HEK293 (cell line): ENCODE measurements around the gene SOHLH2.

Experiments used
- HOXC10 ChIP-seq: sonication (generic); formaldehyde crosslinking; IDR thresholded peaks from 2 replicates; pipeline ENCODE4 v1.8.1; 2023; ENCODE audit warnings: mild to moderate bottlenecking, missing genetic modification reagents
- KLF1 ChIP-seq: fragments of 450-650 bp; formaldehyde crosslinking; IDR thresholded peaks from 2 replicates; pipeline ENCODE4 v1.5.1; 2016; ENCODE audit warnings: missing biosample characterization, missing genetic modification characterization
- KLF8 ChIP-seq: fragments of 450-650 bp; formaldehyde crosslinking; IDR thresholded peaks from 2 replicates; pipeline ENCODE4 v1.5.1; 2016; ENCODE audit warnings: missing biosample characterization, missing genetic modification characterization
- MYNN ChIP-seq: fragments of 450-650 bp; formaldehyde crosslinking; IDR thresholded peaks from 2 replicates; pipeline ENCODE4 v1.5.1; 2016; ENCODE audit warnings: missing biosample characterization, missing genetic modification characterization, borderline replicate concordance
- PBX3 ChIP-seq: sonication (generic); formaldehyde crosslinking; IDR thresholded peaks from 2 replicates; pipeline ENCODE4 v1.8.1; 2022; ENCODE audit warnings: mild to moderate bottlenecking, moderate library complexity, missing genetic modification reagents
- RBAK ChIP-seq: fragments of 450-650 bp; formaldehyde crosslinking; IDR thresholded peaks from 2 replicates; pipeline ENCODE4 v1.5.1; 2016; ENCODE audit warnings: missing biosample characterization, missing genetic modification characterization
- SCRT2 ChIP-seq: fragments of 450-650 bp; formaldehyde crosslinking; IDR thresholded peaks from 2 replicates; pipeline ENCODE4 v1.5.1; 2016; ENCODE audit warnings: missing biosample characterization, missing genetic modification characterization
- ZBTB10 ChIP-seq: fragments of 450-650 bp; formaldehyde crosslinking; IDR thresholded peaks from 2 replicates; pipeline ENCODE4 v1.5.1; 2016; ENCODE audit warnings: missing biosample characterization, missing genetic modification characterization
- ZBTB7A ChIP-seq: fragments of 450-650 bp; formaldehyde crosslinking; IDR thresholded peaks from 2 replicates; pipeline ENCODE4 v1.5.1; 2016; ENCODE audit warnings: low read depth, missing biosample characterization, missing genetic modification characterization
- ZBTB8A ChIP-seq: fragments of 450-650 bp; formaldehyde crosslinking; IDR thresholded peaks from 2 replicates; pipeline ENCODE4 v1.5.1; 2016; ENCODE audit warnings: missing biosample characterization, missing genetic modification characterization
- ZNF132 ChIP-seq: fragments of 450-650 bp; formaldehyde crosslinking; IDR thresholded peaks from 2 replicates; pipeline ENCODE4 v1.5.1; 2017; ENCODE audit warnings: missing biosample characterization, missing genetic modification characterization, borderline replicate concordance
- ZNF155 ChIP-seq: fragments of 450-650 bp; formaldehyde crosslinking; IDR thresholded peaks from 2 replicates; pipeline ENCODE4 v1.5.1; 2016; ENCODE audit warnings: missing biosample characterization, missing genetic modification characterization
- ZNF202 ChIP-seq: fragments of 450-650 bp; formaldehyde crosslinking; IDR thresholded peaks from 2 replicates; pipeline ENCODE4 v1.5.1; 2016; ENCODE audit warnings: missing biosample characterization, missing genetic modification characterization, borderline replicate concordance
- ZNF23 ChIP-seq: fragments of 450-650 bp; formaldehyde crosslinking; IDR thresholded peaks from 2 replicates; pipeline ENCODE4 v1.5.1; 2016; ENCODE audit warnings: missing biosample characterization, missing genetic modification characterization, borderline replicate concordance
- ZNF24 ChIP-seq: fragments of 450-650 bp; formaldehyde crosslinking; IDR thresholded peaks from 2 replicates; pipeline ENCODE4 v1.5.1; 2016; ENCODE audit warnings: missing biosample characterization, missing genetic modification characterization
- ZNF394 ChIP-seq: fragments of 450-650 bp; formaldehyde crosslinking; IDR thresholded peaks from 2 replicates; pipeline ENCODE4 v1.5.1; 2016; ENCODE audit warnings: missing biosample characterization, missing genetic modification characterization, mild to moderate bottlenecking, moderate library complexity, borderline replicate concordance
- ZNF473 ChIP-seq: fragments of 450-650 bp; formaldehyde crosslinking; IDR thresholded peaks from 2 replicates; pipeline ENCODE4 v1.5.1; 2017; ENCODE audit warnings: missing biosample characterization, missing genetic modification characterization
- ZNF530 ChIP-seq: fragments of 450-650 bp; formaldehyde crosslinking; IDR thresholded peaks from 2 replicates; pipeline ENCODE4 v1.5.1; 2016; ENCODE audit warnings: low read depth, missing biosample characterization, missing genetic modification characterization
- ZNF585B ChIP-seq: fragments of 450-650 bp; formaldehyde crosslinking; IDR thresholded peaks from 2 replicates; pipeline ENCODE4 v1.5.1; 2016; ENCODE audit warnings: missing biosample characterization, missing genetic modification characterization
- ZNF610 ChIP-seq: fragments of 450-650 bp; formaldehyde crosslinking; IDR thresholded peaks from 2 replicates; pipeline ENCODE4 v1.5.1; 2016; ENCODE audit warnings: missing biosample characterization, missing genetic modification characterization, borderline replicate concordance
- ZNF629 ChIP-seq: fragments of 450-650 bp; formaldehyde crosslinking; IDR thresholded peaks from 2 replicates; pipeline ENCODE4 v1.5.1; 2017; ENCODE audit warnings: missing biosample characterization, missing genetic modification characterization
- ZNF660 ChIP-seq: fragments of 450-650 bp; IDR thresholded peaks from 2 replicates; pipeline ENCODE4 v1.5.1; 2018; ENCODE audit warnings: missing biosample characterization, mild to moderate bottlenecking, missing genetic modification characterization
- ZNF768 ChIP-seq: fragments of 450-650 bp; formaldehyde crosslinking; IDR thresholded peaks from 2 replicates; pipeline ENCODE4 v1.5.1; 2018; ENCODE audit warnings: missing biosample characterization, mild to moderate bottlenecking, missing genetic modification characterization
- ZSCAN30 ChIP-seq: fragments of 450-650 bp; IDR thresholded peaks from 2 replicates; pipeline ENCODE4 v1.5.1; 2018; ENCODE audit warnings: missing biosample characterization, mild to moderate bottlenecking, missing genetic modification characterization, moderate library complexity
- TF ChIP-seq, protein P1 (sequence below): fragments of 450-650 bp; formaldehyde crosslinking; IDR thresholded peaks from 2 replicates; pipeline ENCODE4 v1.5.1; 2016; ENCODE audit warnings: missing biosample characterization, missing genetic modification characterization
- TF ChIP-seq, protein P2 (sequence below): fragments of 450-650 bp; formaldehyde crosslinking; IDR thresholded peaks from 2 replicates; pipeline ENCODE4 v1.5.1; 2016; ENCODE audit warnings: missing biosample characterization, missing genetic modification characterization
- TF ChIP-seq, protein P3 (sequence below): fragments of 450-650 bp; formaldehyde crosslinking; IDR thresholded peaks from 2 replicates; pipeline ENCODE4 v1.5.1; 2016; ENCODE audit warnings: missing biosample characterization, missing genetic modification characterization
- TF ChIP-seq, protein P4 (sequence below): fragments of 450-650 bp; formaldehyde crosslinking; IDR thresholded peaks from 2 replicates; pipeline ENCODE4 v1.5.1; 2016; ENCODE audit warnings: missing biosample characterization, missing genetic modification characterization, borderline replicate concordance

The SOHLH2 gene

DNA sequence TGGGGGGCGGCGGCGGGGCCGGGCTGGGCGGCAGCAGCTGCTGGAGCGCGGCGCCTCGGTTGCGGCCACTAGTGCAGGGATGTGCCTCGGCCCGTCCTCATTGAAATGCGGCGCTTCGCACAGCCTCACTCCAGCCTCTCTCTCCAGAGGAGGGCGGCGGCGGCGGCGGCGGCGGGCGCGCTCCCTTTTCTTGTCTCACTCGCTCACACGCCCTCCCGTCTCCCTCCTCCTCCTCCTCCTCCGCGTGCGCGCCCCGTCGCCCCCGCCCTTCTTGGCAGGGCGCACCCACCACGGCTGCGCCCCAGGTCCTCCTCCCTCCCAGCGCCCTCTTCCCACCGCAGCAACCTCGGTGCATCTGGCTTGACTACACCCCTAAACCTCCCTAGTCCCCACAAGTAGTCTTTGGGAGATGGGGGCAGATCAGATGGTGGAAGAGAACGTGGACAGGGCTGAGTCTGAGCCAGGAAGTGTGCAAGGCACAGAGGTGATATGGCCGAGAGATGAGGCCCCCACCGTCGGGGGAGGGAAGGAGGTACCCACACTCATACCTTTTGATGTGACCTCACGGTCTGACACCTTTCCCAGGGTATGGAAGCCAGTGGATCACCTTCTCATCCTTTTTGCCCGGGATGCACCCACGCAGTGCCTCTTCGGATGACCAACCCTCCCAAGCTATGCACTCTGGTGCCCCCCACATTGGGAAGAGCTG is 83.0 kb downstream of the SOHLH2 start, which contains the start of gene DCLK1 (continued):
- peak; percentile 93 for TF ChIP-seq KLF1 (tag by site-specific recombination)
- TF ChIP-seq SCRT2 = no peak
- TF ChIP-seq, protein P1, sequence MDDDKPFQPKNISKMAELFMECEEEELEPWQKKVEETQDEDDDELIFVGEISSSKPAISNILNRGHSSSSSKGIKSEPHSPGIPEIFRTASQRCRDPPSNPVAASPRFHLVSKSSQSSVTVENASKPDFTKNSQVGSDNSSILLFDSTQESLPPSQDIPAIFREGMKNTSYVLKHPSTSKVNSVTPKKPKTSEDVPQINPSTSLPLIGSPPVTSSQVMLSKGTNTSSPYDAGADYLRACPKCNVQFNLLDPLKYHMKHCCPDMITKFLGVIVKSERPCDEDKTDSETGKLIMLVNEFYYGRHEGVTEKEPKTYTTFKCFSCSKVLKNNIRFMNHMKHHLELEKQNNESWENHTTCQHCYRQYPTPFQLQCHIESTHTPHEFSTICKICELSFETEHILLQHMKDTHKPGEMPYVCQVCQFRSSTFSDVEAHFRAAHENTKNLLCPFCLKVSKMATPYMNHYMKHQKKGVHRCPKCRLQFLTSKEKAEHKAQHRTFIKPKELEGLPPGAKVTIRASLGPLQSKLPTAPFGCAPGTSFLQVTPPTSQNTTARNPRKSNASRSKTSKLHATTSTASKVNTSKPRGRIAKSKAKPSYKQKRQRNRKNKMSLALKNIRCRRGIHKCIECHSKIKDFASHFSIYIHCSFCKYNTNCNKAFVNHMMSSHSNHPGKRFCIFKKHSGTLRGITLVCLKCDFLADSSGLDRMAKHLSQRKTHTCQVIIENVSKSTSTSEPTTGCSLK (tag by site-specific recombination) = no peak
- TF ChIP-seq KLF8 (tag by site-specific recombination) = peak; percentile 52; the same call in 1 of the 2 replicates
- TF ChIP-seq ZNF585B (tag by site-specific recombination) = no peak
- TF ChIP-seq, protein P2, sequence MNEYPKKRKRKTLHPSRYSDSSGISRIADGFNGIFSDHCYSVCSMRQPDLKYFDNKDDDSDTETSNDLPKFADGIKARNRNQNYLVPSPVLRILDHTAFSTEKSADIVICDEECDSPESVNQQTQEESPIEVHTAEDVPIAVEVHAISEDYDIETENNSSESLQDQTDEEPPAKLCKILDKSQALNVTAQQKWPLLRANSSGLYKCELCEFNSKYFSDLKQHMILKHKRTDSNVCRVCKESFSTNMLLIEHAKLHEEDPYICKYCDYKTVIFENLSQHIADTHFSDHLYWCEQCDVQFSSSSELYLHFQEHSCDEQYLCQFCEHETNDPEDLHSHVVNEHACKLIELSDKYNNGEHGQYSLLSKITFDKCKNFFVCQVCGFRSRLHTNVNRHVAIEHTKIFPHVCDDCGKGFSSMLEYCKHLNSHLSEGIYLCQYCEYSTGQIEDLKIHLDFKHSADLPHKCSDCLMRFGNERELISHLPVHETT = no peak
- TF ChIP-seq ZNF629 (tag by site-specific recombination) = no peak
- TF ChIP-seq RBAK (tag by site-specific recombination) = no peak
- no peak for TF ChIP-seq ZNF23 (tag by site-specific recombination)
- TF ChIP-seq ZNF610 (tag by site-specific recombination) = no peak
- TF ChIP-seq ZNF202 (tag by site-specific recombination) = no peak
- TF ChIP-seq, protein P3, sequence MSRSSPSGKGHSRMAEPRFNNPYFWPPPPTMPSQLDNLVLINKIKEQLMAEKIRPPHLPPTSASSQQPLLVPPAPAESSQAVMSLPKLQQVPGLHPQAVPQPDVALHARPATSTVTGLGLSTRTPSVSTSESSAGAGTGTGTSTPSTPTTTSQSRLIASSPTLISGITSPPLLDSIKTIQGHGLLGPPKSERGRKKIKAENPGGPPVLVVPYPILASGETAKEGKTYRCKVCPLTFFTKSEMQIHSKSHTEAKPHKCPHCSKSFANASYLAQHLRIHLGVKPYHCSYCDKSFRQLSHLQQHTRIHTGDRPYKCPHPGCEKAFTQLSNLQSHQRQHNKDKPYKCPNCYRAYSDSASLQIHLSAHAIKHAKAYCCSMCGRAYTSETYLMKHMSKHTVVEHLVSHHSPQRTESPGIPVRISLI = no peak
- TF ChIP-seq ZBTB10 (tag by site-specific recombination) = 0 out of 2 replicates have a peak, but pooled peaks have one; percentile 48
- no peak for TF ChIP-seq ZNF24 (tag by site-specific recombination)
- no peak for TF ChIP-seq ZNF394 (tag by site-specific recombination)
- TF ChIP-seq ZBTB7A (tag by site-specific recombination) = no peak
- TF ChIP-seq ZNF660 (tag by site-specific recombination) = peak; percentile 41
- TF ChIP-seq ZNF473 (tag by site-specific recombination) = no peak
- TF ChIP-seq ZNF768 (tag by site-specific recombination) = no peak
- TF ChIP-seq HOXC10 (CRISPR knock-in tag) = no peak
- TF ChIP-seq MYNN (tag by site-specific recombination) = no peak
- no peak for TF ChIP-seq ZNF132 (tag by site-specific recombination)
- TF ChIP-seq ZBTB8A = peak; percentile 88
- TF ChIP-seq ZSCAN30 = no peak
- TF ChIP-seq ZNF530 = no peak
- TF ChIP-seq PBX3 (CRISPR knock-in tag) = no peak
- no peak for TF ChIP-seq ZNF155 (tag by site-specific recombination)
- TF ChIP-seq, protein P4, sequence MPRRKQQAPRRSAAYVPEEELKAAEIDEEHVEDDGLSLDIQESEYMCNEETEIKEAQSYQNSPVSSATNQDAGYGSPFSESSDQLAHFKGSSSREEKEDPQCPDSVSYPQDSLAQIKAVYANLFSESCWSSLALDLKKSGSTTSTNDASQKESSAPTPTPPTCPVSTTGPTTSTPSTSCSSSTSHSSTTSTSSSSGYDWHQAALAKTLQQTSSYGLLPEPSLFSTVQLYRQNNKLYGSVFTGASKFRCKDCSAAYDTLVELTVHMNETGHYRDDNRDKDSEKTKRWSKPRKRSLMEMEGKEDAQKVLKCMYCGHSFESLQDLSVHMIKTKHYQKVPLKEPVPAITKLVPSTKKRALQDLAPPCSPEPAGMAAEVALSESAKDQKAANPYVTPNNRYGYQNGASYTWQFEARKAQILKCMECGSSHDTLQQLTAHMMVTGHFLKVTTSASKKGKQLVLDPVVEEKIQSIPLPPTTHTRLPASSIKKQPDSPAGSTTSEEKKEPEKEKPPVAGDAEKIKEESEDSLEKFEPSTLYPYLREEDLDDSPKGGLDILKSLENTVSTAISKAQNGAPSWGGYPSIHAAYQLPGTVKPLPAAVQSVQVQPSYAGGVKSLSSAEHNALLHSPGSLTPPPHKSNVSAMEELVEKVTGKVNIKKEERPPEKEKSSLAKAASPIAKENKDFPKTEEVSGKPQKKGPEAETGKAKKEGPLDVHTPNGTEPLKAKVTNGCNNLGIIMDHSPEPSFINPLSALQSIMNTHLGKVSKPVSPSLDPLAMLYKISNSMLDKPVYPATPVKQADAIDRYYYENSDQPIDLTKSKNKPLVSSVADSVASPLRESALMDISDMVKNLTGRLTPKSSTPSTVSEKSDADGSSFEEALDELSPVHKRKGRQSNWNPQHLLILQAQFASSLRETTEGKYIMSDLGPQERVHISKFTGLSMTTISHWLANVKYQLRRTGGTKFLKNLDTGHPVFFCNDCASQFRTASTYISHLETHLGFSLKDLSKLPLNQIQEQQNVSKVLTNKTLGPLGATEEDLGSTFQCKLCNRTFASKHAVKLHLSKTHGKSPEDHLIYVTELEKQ (tag by site-specific recombination) = no peak
